Neural crest cell (in vitro differentiated cells): ENCODE data around the gene SMAD6. TPM values are rescaled to one million over a fixed set of nuclear protein-coding genes. Genes with fewer than 3 reads are reported as not detected.

Experiments used
- DNase-seq: peaks from one replicate; pipeline ENCODE4 v3.0.0; 2021; ENCODE audit warnings: low read depth, mixed read lengths, low spot score
- H3K27ac Mint-ChIP-seq: one replicate; pipeline ENCODE4 v1.8.0; 2021; ENCODE audit warnings: mild to moderate bottlenecking, mixed read lengths; ENCODE audit not compliant: unreplicated experiment
- H3K27me3 Mint-ChIP-seq: 2 replicates; pipeline ENCODE4 v1.8.0; 2021; ENCODE audit warnings: low read depth, mild to moderate bottlenecking, mixed read lengths
- H3K36me3 Mint-ChIP-seq: 2 replicates; pipeline ENCODE4 v1.8.0; 2021; ENCODE audit warnings: low read depth, mild to moderate bottlenecking, mixed read lengths
- H3K4me1 Mint-ChIP-seq: 2 replicates; pipeline ENCODE4 v1.8.0; 2021; ENCODE audit warnings: mixed read lengths
- H3K4me3 Mint-ChIP-seq: one replicate; pipeline ENCODE4 v1.8.0; 2021; ENCODE audit warnings: mild to moderate bottlenecking, mixed read lengths
- H3K9me3 Mint-ChIP-seq: 2 replicates; pipeline ENCODE4 v1.8.0; 2021; ENCODE audit warnings: mixed read lengths
- total RNA-seq: library from RNA; stranded (reverse); gene quantifications from 2 replicates; pipeline ENCODE4 v1.2.1, GENCODE V29; 2021
- TF ChIP-seq, protein P1 (sequence below): fragments of 200-600 bp; sonication (generic); conservative IDR thresholded peaks from 2 replicates; pipeline ENCODE4 v1.5.0; 2021; ENCODE audit warnings: antibody characterized with exemption, mild to moderate bottlenecking

Gene SMAD6
- total RNA-seq, 1 donor from 2014 or later: 4.7 TPM

DNA sequence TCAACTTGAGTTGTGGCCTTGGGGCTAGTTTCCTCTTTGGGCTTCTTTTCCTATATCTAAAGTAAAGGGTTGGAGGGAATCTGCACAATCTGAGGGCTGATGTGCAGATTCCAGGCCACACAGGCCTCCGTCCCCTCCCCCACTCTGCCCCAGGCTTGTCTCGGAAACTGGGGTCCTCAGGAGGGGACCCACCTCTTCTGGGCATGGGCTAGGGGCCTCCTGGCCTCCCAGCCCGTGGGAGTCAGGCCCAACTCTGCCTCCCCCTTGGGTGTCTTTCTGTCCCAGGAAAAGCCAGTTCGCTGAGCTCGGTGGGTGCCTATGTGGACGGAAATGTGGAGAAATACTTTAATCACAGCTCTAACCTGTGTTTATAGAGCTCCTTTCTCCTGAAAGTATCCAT lies 4.8 kb downstream of the SMAD6 start:
- H3K9me3 Mint-ChIP-seq: no peaks in the 10 kb centered on the region

DNA sequence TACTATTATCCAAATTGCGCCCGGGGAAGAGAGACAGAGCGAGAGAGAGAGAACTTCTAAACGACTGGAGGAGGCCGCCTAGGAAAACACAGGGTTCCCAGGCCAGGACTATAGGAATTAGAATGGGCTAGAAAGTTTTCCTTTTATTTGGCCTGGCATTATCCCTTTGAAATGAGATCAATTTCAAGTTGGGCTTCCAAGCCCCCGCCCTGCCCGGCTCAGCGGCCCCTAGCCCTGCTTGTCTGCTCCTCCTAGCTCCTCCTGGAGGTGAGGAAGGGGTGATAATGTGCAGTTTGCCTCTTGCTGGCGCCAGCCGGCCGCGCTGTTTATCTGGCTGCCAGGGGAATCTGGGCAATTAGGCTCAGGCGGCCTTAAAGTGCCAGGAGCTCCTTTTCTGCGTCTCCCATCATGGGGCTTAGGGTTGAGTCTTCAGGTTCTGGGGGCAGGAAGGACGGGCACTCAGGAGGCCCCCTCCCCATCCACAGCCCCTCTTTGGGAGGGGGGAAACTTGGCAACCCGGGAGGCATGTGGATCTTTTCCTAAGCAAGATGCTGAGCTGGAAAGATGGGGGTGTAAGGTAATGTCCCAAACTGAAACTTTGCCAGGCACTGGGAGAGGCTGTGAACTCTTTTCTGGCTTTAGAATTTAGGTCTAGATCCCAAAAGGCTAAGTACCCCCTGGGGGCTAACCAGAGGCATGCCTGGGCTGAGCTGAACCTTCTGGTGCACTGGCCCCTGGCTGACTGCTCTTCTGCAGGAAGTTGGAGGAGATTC lies 5.5 kb downstream of the SMAD6 start:
- peaks cover 29% of the 10 kb centered on the region for H3K4me1 Mint-ChIP-seq
- TF ChIP-seq, protein P1, sequence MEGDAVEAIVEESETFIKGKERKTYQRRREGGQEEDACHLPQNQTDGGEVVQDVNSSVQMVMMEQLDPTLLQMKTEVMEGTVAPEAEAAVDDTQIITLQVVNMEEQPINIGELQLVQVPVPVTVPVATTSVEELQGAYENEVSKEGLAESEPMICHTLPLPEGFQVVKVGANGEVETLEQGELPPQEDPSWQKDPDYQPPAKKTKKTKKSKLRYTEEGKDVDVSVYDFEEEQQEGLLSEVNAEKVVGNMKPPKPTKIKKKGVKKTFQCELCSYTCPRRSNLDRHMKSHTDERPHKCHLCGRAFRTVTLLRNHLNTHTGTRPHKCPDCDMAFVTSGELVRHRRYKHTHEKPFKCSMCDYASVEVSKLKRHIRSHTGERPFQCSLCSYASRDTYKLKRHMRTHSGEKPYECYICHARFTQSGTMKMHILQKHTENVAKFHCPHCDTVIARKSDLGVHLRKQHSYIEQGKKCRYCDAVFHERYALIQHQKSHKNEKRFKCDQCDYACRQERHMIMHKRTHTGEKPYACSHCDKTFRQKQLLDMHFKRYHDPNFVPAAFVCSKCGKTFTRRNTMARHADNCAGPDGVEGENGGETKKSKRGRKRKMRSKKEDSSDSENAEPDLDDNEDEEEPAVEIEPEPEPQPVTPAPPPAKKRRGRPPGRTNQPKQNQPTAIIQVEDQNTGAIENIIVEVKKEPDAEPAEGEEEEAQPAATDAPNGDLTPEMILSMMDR: peak; percentile 30
- H3K27me3 Mint-ChIP-seq: peaks cover 17% of the 10 kb centered on the region
- peak overlapping the region; percentile 39 for H3K4me3 Mint-ChIP-seq
- no peaks in the 10 kb centered on the region for H3K36me3 Mint-ChIP-seq
- H3K9me3 Mint-ChIP-seq: no peaks in the 10 kb centered on the region
- DNase-seq: no peak
- no peak overlapping the region for H3K27ac Mint-ChIP-seq

More for the DNA sequence above, 4.8 kb downstream of the SMAD6 start:
- Mint-ChIP-seq H3K27me3 (peaks cover 21% of the 10 kb centered on the region), H3K4me1 (peaks cover 32% of the 10 kb centered on the region), H3K27ac (no peak overlapping the region), H3K36me3 (no peaks in the 10 kb centered on the region), H3K4me3 (peak overlapping the region; percentile 39)
- TF ChIP-seq, protein P1: no peak
- no peak for DNase-seq

DNA sequence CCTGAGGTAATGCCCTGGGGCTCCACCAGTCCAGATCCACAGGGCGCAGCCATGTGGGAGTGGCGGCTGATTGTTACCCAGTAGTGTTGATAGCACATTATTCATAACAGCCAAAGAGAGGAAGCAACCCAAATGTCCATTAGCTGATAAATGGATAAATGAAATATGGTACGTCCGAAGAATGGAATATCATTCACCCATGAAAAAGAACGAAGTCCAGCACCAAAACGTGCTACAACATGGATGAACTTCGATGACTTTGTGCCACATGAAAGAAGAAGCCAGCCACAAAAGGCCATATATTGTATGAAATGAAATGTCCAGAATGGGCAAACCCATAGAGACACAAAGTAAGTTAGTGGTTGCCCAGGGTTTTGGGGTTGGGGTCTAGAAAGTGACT lies 6.4 kb downstream of the SMAD6 start:
- H3K4me3 Mint-ChIP-seq: no peak overlapping the region
- DNase-seq: no peak
- peaks cover 16% of the 10 kb centered on the region for H3K27me3 Mint-ChIP-seq
- H3K27ac Mint-ChIP-seq: no peak overlapping the region
- TF ChIP-seq, protein P1: no peak
- no peaks in the 10 kb centered on the region for H3K36me3 Mint-ChIP-seq
- no peaks in the 10 kb centered on the region for H3K9me3 Mint-ChIP-seq
- H3K4me1 Mint-ChIP-seq: peaks cover 27% of the 10 kb centered on the region

DNA sequence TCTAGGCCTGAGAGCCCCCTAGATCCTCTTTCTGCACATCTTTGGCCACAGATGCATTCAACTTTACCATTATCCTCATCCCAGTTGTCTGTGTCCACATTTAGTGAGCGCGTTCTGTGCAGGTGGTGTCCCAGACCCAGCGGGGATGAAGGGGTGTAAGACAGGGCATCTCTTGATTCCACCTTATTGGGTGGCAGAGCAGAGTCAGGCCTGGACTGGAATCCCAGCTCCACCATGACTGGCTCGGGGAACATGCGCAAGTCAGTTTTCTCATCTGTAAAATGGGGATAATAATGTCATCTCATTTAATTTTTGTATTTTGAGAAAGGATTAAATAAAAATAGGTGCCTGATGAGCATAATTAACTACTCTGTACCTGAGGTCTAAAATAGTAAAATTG lies 7.8 kb downstream of the SMAD6 start:
- no peaks in the 10 kb centered on the region for H3K36me3 Mint-ChIP-seq
- peaks cover 26% of the 10 kb centered on the region for H3K4me1 Mint-ChIP-seq
- TF ChIP-seq, protein P1: no peak
- H3K27me3 Mint-ChIP-seq: peaks cover 7% of the 10 kb centered on the region
- no peaks in the 10 kb centered on the region for H3K9me3 Mint-ChIP-seq
- DNase-seq: no peak
- no peak overlapping the region for H3K27ac Mint-ChIP-seq
- H3K4me3 Mint-ChIP-seq: no peak overlapping the region

DNA sequence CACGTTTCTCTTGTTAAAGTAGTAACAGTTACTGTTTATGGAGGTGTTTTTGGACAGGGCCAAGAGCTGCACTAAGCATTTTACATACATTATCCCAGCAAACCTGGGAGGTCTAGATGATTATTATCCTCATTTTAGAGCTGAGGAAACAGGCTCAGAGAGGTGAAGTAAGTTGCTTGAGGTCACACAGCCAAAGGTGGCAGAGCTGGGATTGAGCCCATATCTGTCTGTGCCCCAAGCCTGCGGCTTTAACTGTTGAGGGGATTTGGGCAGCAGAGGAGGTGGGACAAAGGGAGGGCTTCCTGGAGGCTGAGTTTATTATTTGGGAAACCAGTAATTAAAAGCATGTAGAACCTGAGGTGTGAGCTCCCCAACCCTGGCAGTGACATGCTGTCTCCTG lies 9.2 kb downstream of the SMAD6 start:
- no peak for DNase-seq
- no peak overlapping the region for H3K27ac Mint-ChIP-seq
- H3K4me1 Mint-ChIP-seq: peaks cover 20% of the 10 kb centered on the region
- no peaks in the 10 kb centered on the region for H3K27me3 Mint-ChIP-seq
- no peak overlapping the region for H3K4me3 Mint-ChIP-seq
- TF ChIP-seq, protein P1: no peak
- no peaks in the 10 kb centered on the region for H3K9me3 Mint-ChIP-seq
- no peaks in the 10 kb centered on the region for H3K36me3 Mint-ChIP-seq
